Erythroblast (primary cell): ENCODE data around the gene AOX1.

ENCODE experiments used
- GATA1 ChIP-seq: IDR thresholded peaks from 2 replicates; pipeline ENCODE4 v1.6.1; 2011; ENCODE audit warnings: low read depth, mild to moderate bottlenecking, control low read depth, low read length, moderate library complexity
- POLR2A ChIP-seq: IDR thresholded peaks from 2 replicates; pipeline ENCODE4 v1.6.1; 2011; ENCODE audit warnings: mild to moderate bottlenecking, low read length

- TF ChIP-seq POLR2A (no peak), GATA1 (no peak)
Observed at GRCh38 chr2:200664770-200665494, 79.1 kb downstream of the AOX1 start.
